Sigmoid colon (tissue), 4 donors: ENCODE measurements around the gene ATG2A.

Experiments used
- EP300 ChIP-seq, 4 donors: sonication (generic); formaldehyde crosslinking; IDR thresholded peaks; one replicate each; pipeline ENCODE4 v1.6.1; 2017; ENCODE audit warnings: antibody characterized with exemption in 4 of 4
- POLR2A ChIP-seq, 2 donors: fragments of 450-650 bp; IDR thresholded peaks; one replicate each; pipeline ENCODE4 v1.6.1; 2016; ENCODE audit warnings: antibody characterized with exemption in 2 of 2, mild to moderate bottlenecking in 2 of 2, moderate library complexity in 2 of 2

DNA sequence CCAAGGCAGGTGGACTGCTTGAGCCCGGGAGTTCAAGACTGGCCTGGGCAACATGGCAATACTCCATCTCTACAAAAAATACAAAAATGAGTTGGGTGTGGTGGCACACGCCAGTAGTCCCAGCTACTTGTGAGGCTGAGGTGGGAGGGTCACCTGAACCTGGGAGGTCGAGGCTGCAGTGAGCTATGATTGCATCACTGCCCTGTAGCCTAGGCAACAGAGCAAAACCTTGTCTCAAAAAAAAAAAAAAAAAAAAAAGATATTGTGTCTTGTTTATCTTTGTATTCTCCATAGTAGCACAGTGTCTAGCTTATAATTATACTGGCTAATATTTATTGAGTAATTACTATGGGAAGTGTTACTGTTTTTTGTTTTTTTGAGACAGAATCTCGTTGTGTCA lies 34.5 kb upstream of the ATG2A start:
- no peak for TF ChIP-seq EP300 (IDR thresholded peaks at IDR 0.05)
- no peak for TF ChIP-seq POLR2A (IDR thresholded peaks at IDR 0.05)
